Measurements from ENCODE around the gene COPB2. TPM values are rescaled to one million over a fixed set of nuclear protein-coding genes. Genes with fewer than 3 reads are reported as not detected.

Gene COPB2
- total and polyA plus RNA-seq, 2 of the 4 experiments (the other 2 are of a cell fraction): 179 to 363 TPM

- Histone ChIP-seq H3K9ac (ENCODE audit: low read depth, low read length) (no peak overlapping the region), H3K9me3 (ENCODE audit: control insufficient read depth, insufficient read depth, low read length) (no peaks in the 10 kb centered on the region), H2BK15ac (ENCODE audit: low read depth, low read length) (no peak overlapping the region), H4K5ac (ENCODE audit: low read depth, low read length) (no peak overlapping the region), H3K56ac (ENCODE audit: extremely low read depth, insufficient read depth, low read length) (no peak overlapping the region), H3K9me1 (ENCODE audit: insufficient read depth, low read length) (no peaks in the 10 kb centered on the region; the same call in 1 of the 2 replicates), H4K91ac (ENCODE audit: insufficient read depth, low read depth, low read length) (no peak overlapping the region), H2AK5ac (ENCODE audit: low read depth, low read length) (no peak overlapping the region), H4K20me1 (ENCODE audit: insufficient read depth, low read length) (no peaks in the 10 kb centered on the region), H3K4me3 (ENCODE audit: insufficient read depth, low read depth, low read length) (no peak overlapping the region), H3K18ac (ENCODE audit: low read depth, low read length) (no peak overlapping the region), H2AFZ (replicated peaks; ENCODE audit: low read length, poor library complexity) (no peak overlapping the region), H2BK120ac (ENCODE audit: low read depth, low read length) (no peak overlapping the region), H3K23ac (ENCODE audit: low read depth, low read length) (no peak overlapping the region), H3K79me1 (ENCODE audit: low read depth in 1 of 2, low read length in 2 of 2) (peaks cover 7 to 18% of the 10 kb centered on the region in 2 experiments), H3K4ac (ENCODE audit: low read depth, low read length) (no peak overlapping the region), H4K8ac (ENCODE audit: low read depth in 2 of 2, low read length in 2 of 2) (no peak overlapping the region), H2BK20ac (ENCODE audit: low read depth, low read length) (no peak overlapping the region), H3K27ac (ENCODE audit: insufficient read depth, low read length) (no peak overlapping the region), H2BK5ac (ENCODE audit: low read depth, low read length, poor library complexity, severe bottlenecking) (no peak overlapping the region), H3K27me3 (ENCODE audit: control insufficient read depth, insufficient read depth, low read length) (no peaks in the 10 kb centered on the region; the same call in 1 of the 2 replicates), H3K14ac (replicated peaks; ENCODE audit: low read depth, low read length) (no peak overlapping the region), H3K36me3 (ENCODE audit: control insufficient read depth, insufficient read depth, low read length) (no peaks in the 10 kb centered on the region), H2AK9ac (replicated peaks; ENCODE audit: low read depth, low read length, poor library complexity) (no peak overlapping the region), H3K4me1 (ENCODE audit: control insufficient read depth, insufficient read depth, low read length) (peaks cover 2% of the 10 kb centered on the region; the same call in 1 of the 2 replicates), H3K4me2 (ENCODE audit: low read depth, low read length) (no peak overlapping the region)
- no peak for TF ChIP-seq CHD1 (IDR thresholded peaks at IDR 0.05; ENCODE audit: low read depth, low read length)
- no peak for TF ChIP-seq NFE2L2 (IDR thresholded peaks at IDR 0.05; ENCODE audit: low read depth, low read length)
- no peak for TF ChIP-seq FOS (IDR thresholded peaks at IDR 0.05; ENCODE audit: low read depth, low read length)
- no peak for TF ChIP-seq RAD21 (IDR thresholded peaks at IDR 0.05; ENCODE audit: low read length)
- TF ChIP-seq CEBPB (IDR thresholded peaks at IDR 0.05; ENCODE audit: low read depth, low read length): no peak
- no peak for TF ChIP-seq RCOR1 (IDR thresholded peaks at IDR 0.05; ENCODE audit: insufficient replicate concordance, low read length)
- no peak for TF ChIP-seq MXI1 (IDR thresholded peaks at IDR 0.05; ENCODE audit: borderline replicate concordance, low read depth, low read length)
- no peak for TF ChIP-seq USF2 (IDR thresholded peaks at IDR 0.05; ENCODE audit: low read depth, low read length)
- no peak for TF ChIP-seq POLR2A (IDR thresholded peaks at IDR 0.05; ENCODE audit: low read depth, low read length)
- TF ChIP-seq SMC3 (IDR thresholded peaks at IDR 0.05; ENCODE audit: low read depth, low read length): no peak
- TF ChIP-seq RFX5 (IDR thresholded peaks at IDR 0.05; ENCODE audit: low read depth, low read length): no peak
- TF ChIP-seq ELK1 (IDR thresholded peaks at IDR 0.05; ENCODE audit: borderline replicate concordance, low read depth, low read length): no peak
- no peak for TF ChIP-seq MAFK (IDR thresholded peaks at IDR 0.05; ENCODE audit: low read depth, low read length)
- TF ChIP-seq, protein P1, sequence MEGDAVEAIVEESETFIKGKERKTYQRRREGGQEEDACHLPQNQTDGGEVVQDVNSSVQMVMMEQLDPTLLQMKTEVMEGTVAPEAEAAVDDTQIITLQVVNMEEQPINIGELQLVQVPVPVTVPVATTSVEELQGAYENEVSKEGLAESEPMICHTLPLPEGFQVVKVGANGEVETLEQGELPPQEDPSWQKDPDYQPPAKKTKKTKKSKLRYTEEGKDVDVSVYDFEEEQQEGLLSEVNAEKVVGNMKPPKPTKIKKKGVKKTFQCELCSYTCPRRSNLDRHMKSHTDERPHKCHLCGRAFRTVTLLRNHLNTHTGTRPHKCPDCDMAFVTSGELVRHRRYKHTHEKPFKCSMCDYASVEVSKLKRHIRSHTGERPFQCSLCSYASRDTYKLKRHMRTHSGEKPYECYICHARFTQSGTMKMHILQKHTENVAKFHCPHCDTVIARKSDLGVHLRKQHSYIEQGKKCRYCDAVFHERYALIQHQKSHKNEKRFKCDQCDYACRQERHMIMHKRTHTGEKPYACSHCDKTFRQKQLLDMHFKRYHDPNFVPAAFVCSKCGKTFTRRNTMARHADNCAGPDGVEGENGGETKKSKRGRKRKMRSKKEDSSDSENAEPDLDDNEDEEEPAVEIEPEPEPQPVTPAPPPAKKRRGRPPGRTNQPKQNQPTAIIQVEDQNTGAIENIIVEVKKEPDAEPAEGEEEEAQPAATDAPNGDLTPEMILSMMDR (conservative IDR thresholded peaks at IDR 0.05; ENCODE audit: low read depth, low read length): no peak
- TF ChIP-seq BHLHE40 (IDR thresholded peaks at IDR 0.05; ENCODE audit: low read depth, low read length): no peak
- TF ChIP-seq MAZ (IDR thresholded peaks at IDR 0.05; ENCODE audit: borderline replicate concordance, low read depth, low read length): no peak
- intact Hi-C loops (cut with micrococcal nuclease) (no loop called here), in situ Hi-C loops (cut with MboI; ENCODE audit: low sequenced_read_pairs) (loop anchor here (25.0 kb wide), 2 partner anchors 653 to 753 kb away; partner anchors contain the start of gene CEP70), dilution Hi-C loops (cut with HindIII; ENCODE audit: low sequenced_read_pairs, unreplicated experiment) (no loop called here)
- CTCF ChIA-PET: no interaction called here
- no peak for ATAC-seq (ENCODE audit: low read depth)
- DNase-seq: no peak
- POLR2A ChIA-PET (ENCODE audit: unreplicated experiment): no interaction called here
- no TSS peak for BruUV-seq (replicated peaks)
Measured at GRCh38 chr3:139340784-139341183, 48.7 kb downstream of the COPB2 start.
